Activated CD4-positive, alpha-beta T cell treated with anti-CD3 and anti-CD28 coated beads, Interleukin-2, amount 50 U/mL, for 4 hours (primary cell): ENCODE data around the gene FSTL5.

Experiments
- DNase-seq, 2 experiments: peaks; one replicate each; pipeline ENCODE4 v3.0.0-alpha.2; 2020

FSTL5 gene

GRCh38 chr4:161936625-161937550 is 226.9 kb downstream of the FSTL5 start:
- no peak for DNase-seq

- no peak for DNase-seq
Observed at GRCh38 chr4:161931089-161931488, 232.7 kb downstream of the FSTL5 start.

GRCh38 chr4:161929956-161930355 is 233.8 kb downstream of the FSTL5 start:
- no peak for DNase-seq

- no peak for DNase-seq
Observed at GRCh38 chr4:161926033-161926828, 237.6 kb downstream of the FSTL5 start.

- no peak for DNase-seq
Observed at GRCh38 chr4:161920304-161921052, 243.3 kb downstream of the FSTL5 start.

- DNase-seq, result no peak
Observed at GRCh38 chr4:161919442-161920220, 244.2 kb downstream of the FSTL5 start.

- no peak for DNase-seq
Observed at GRCh38 chr4:161916035-161916434, 247.8 kb downstream of the FSTL5 start.

GRCh38 chr4:161907590-161907955 is 256.2 kb downstream of the FSTL5 start:
- no peak for DNase-seq

- DNase-seq, result no peak
Observed at GRCh38 chr4:161906836-161907589, 256.8 kb downstream of the FSTL5 start.

GRCh38 chr4:161900110-161900509 is 263.7 kb downstream of the FSTL5 start:
- DNase-seq, result no peak

- DNase-seq, result no peak
Observed at GRCh38 chr4:161894493-161895167, 269.2 kb downstream of the FSTL5 start.

GRCh38 chr4:161894014-161894413 is 269.8 kb downstream of the FSTL5 start:
- no peak for DNase-seq

- DNase-seq, result no peak
Observed at GRCh38 chr4:161893566-161893965, 270.2 kb downstream of the FSTL5 start.

GRCh38 chr4:161892951-161893350 is 270.8 kb downstream of the FSTL5 start:
- no peak for DNase-seq

GRCh38 chr4:161883157-161883556 is 280.6 kb downstream of the FSTL5 start:
- no peak for DNase-seq

- no peak for DNase-seq
Observed at GRCh38 chr4:161881370-161881769, 282.4 kb downstream of the FSTL5 start.

- DNase-seq, result no peak
Observed at GRCh38 chr4:161869511-161869910, 294.3 kb downstream of the FSTL5 start.

- no peak for DNase-seq
Observed at GRCh38 chr4:161856711-161857326, 307.0 kb downstream of the FSTL5 start.

- no peak for DNase-seq
Observed at GRCh38 chr4:161850631-161851030, 313.2 kb downstream of the FSTL5 start.

- DNase-seq, result no peak
Observed at GRCh38 chr4:161841759-161842158, 322.0 kb downstream of the FSTL5 start.

- DNase-seq, result no peak
Observed at GRCh38 chr4:161829591-161829990, 334.2 kb downstream of the FSTL5 start.
